ENCODE measurements around the gene ETS1.
A peak's percentile ranks its signal among the peaks of the same experiment; 100 is the strongest.

ETS1 gene

DNA sequence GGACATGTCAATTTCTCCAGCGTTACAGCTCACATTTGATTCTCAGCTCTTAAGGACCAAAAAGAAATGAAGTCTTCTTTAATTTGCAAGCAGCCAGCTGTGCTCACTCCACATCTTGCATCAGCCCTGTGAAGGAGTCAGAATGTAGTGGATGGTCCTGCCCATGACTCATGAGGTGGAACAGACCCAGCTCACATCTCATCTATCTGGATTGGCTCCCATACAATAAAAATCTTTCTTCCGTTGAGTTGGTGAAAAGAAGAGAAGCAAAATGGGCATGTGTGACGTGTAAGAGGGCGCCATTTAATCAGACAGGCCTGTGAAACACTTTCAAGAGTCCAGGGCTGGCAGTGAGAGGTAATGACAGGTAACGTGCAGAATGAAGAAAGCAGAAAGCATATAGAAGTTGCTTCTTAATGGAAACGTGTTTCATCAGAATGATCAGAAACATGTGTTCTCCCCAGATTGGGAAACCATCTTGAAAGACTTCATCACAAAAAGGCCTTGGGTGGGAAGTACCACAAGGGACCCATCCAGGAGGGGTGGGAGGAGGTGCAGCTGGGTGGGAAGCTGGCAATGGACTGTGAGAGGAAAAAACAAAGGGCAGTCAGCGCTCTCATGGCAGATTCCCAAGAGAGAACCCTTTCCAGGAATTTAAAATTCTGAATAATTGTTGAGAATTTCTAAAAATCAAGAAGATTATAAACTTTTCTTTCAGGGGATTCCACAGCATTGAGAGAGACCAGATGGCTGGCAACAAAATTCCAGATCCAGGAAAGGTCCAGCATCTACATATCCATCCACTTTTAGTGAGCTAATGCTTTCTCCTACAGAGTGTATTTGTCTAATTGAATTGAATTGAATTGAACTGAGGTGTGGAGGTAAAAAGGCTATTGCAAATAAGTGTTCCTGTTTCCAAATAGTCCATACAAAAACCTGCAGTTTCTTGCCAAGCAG lies 57.0 kb downstream of the ETS1 start:
- DNase-seq, result peak in 1 of 42 donors; percentile 62
- intact Hi-C loops (cut with DNase I), result no loop called here

DNA sequence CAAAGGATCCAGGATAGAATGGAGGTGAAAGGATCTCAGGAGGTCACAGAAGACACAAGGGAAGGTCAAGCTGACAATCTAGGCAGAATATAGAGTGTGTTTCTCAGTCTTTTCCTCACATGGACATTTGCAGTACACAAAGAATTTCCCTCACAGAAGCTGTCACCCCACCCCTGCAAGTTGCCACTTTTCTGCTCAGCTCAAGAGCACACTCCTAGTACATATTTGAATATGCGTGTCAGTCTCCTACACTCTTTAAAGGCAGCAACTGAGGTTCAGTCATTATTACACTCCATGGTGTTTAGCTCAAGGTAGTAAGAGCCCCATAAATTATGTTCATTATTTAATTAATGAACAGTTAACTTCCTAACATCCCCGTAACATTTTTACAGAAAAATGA lies 59.1 kb downstream of the ETS1 start:
- intact Hi-C loops (cut with DNase I), result loop anchor here (10.0 kb wide), 1 partner anchor 73 kb away; no protein-coding TSS in a partner anchor
- DNase-seq, result no peak

DNA sequence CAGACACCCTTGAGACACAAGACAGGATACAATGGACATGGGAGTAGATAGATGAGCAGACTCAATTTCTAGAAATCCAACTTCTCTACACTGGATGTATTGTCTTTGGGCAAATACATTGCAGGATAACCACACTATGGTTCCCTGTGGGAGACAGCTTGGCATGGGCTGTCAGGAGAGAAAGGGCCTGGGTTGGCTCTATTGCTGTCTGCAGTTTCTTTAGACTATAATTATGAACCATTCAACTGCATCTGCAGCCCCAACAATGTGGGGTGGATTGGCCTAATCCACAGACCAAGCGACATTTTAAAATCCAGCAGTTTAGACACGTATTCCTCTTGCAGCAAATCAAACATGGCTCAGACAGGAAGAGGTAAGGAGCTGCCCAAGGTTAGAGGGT lies 60.3 kb downstream of the ETS1 start:
- intact Hi-C loops (cut with DNase I), result loop anchor here (10.0 kb wide), 1 partner anchor 72 kb away; no protein-coding TSS in a partner anchor
- DNase-seq, result no peak

DNA sequence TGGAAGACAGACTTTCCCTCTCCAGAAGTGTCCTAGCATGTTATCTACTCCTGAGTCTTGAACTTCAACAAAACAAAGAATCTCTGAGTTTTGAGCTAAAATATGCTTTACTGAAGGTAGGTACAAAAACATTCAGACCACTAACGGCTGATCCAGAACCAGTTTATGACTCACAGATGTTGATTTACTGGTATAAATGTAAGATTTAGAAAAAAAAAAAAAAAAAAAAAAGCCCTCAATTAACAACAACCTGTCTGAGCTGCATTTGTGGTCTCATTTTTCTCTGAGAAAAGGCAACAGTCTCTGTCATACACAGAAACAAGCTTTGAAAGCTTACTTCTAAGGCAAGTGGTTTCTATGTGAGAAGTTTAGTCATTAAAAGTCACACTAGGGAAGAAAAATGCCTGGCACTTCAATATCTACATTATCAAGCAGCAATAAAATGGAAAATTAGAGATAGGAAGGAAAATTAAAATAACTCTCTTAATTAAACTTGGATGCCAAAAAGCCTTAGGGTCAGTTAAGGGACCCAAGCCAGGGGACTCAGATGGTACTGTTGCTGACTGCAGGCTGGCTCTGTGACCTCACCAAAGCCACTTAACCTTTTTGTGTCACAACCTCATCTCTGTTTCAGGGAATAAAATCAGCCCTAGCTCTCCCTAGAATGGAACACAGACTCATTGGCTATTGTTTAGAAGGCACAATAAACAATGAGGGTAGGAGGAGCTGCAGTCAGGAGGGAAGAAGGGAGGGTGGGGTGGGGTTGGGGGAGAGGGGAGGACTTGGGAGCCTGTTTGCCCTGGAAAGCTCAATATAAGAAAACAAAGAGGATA lies 61.7 kb downstream of the ETS1 start:
- intact Hi-C loops (cut with DNase I), result loop anchor here (10.0 kb wide), 1 partner anchor 71 kb away; no protein-coding TSS in a partner anchor
- peak in 17 of 42 donors; percentile 25 to 74 (median 43) for DNase-seq

DNA sequence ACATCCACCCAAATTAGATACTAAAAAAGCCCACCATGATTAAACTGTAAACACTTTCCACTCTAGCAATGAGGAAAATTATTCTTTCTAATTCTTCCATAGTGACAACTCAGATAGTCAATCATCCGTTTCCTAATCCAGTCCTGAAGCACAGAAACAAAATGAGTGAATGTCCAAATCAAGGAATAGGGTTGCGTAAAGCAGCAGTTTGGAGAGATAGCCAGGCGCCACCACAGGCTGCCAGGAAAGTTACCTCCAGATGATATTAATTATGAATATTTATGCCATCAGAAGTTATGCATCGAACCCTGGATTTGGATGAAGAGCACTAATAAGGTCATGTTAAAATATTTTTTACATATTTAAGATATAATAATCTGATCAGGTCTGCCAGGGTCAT lies 63.2 kb downstream of the ETS1 start:
- DNase-seq, result no peak
- intact Hi-C loops (cut with DNase I), result loop anchor here (10.0 kb wide), 1 partner anchor 69 kb away; no protein-coding TSS in a partner anchor

DNA sequence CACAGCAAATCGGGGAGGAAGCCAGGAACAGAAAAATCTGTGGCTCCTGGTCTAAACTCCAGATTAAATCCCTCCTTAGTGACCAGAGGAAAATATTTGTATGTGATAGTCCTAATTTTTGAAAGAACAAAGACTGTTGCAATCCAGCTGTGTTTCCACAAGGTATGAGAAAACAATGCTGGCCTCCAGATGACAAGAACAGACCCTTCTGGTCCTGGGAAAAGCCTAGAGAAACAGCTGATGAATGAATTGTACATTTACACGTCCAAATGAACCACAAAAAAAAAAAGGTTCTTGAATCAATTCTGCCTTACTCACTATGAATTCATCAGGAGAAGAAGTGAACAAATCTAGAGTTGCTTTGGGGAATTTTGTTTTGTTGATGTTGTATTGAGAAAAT lies 63.7 kb downstream of the ETS1 start:
- intact Hi-C loops (cut with DNase I), result loop anchor here (10.0 kb wide), 1 partner anchor 69 kb away; no protein-coding TSS in a partner anchor
- no peak for DNase-seq

DNA sequence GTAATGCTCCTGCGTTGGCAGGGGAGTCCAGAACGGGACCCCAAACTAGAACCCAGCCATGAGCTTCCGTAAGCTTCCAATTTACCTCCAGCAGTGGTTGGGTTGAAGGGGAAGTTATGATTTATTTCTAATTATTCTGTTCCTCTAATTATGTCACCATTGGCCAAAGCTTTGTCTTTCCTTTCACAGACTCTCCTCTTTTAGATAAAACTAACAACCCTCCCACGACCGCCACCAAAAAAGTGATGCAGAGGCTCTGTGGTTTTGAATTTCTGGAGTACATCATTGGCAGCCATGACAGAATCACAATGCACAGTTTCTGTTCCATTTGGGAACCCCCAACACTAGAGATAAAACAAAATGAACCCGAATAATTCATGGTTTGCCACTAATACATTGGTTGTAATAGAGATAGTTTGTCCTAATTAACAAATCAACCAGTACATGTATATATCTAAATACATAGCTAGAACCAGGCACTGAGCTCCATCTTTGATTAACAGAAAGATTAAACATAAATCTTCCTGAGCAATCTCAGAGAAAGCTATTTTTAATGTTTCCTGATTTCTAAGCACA lies 64.3 kb downstream of the ETS1 start:
- intact Hi-C loops (cut with DNase I), result loop anchor here (10.0 kb wide), 1 partner anchor 68 kb away; no protein-coding TSS in a partner anchor
- no peak for DNase-seq

DNA sequence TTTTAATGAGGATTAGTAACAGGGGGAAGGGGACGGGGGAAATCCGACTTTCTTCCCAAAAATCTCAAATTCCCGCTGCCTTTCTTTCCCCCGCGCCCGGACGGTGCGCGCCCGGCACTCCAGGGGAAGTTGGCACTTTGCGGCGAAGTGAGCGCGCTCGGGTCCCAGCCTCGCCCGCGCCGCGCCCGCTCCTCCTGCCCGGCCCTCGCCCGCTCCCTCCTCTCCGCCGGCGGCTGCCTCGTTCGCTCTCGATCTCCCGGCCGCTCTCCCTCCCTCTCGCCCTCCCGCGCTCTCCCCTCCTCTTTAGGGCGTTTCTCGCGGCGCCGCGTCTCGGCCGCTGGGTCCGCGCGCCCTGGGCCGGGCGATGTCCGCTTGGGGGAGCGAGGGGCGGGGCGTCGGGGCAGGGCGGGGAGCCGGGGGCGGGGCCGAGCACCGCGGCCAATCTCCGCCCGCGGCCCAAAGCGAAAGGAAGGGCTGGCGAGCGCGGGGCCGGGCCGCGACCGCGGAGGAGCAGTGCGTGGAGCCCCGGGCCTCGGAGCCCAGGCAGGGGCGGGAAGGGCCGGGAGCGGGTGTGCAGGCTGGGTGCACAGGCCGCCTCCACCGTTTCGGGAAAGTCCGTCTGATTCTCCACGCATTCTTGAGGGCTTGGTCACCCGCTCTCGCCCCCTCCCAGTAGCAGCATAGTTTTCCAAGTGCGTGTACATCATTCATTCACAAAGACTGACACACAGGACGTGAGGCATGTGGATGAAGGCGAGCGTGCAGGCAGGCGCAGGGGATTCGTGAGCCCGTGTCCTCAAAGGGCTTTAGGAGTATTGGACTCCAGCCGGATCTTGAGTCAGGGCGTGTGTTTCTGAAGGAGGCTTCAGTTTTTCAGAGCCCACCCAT lies 65.1 kb downstream of the ETS1 start:
- DNase-seq, result peak; percentile 69 to 96 (median 91)
- intact Hi-C loops (cut with DNase I), result loop anchor here (10.0 kb wide), 1 partner anchor 67 kb away; no protein-coding TSS in a partner anchor

DNA sequence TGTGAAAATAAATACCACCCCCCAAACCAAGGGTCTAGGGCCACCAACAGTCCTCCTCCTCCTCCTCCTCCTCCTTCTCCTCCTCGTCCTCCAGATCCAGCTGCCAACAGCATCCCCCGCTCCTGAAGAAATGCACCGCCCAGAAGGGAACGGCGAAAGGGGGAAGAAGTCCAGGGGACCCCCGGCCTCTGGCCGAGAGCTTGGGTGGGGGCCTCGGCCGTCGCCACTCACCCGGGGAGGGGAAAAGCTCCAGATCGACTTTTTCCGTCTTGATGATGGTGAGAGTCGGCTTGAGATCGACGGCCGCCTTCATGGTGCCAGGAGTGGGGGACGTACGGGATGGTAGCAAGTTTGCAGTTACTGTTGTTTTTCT lies 65.7 kb downstream of the ETS1 start:
- intact Hi-C loops (cut with DNase I), result loop anchor here (10.0 kb wide), 1 partner anchor 67 kb away; no protein-coding TSS in a partner anchor
- peak in 4 of 42 donors; percentile 13 to 63 (median 34) for DNase-seq

DNA sequence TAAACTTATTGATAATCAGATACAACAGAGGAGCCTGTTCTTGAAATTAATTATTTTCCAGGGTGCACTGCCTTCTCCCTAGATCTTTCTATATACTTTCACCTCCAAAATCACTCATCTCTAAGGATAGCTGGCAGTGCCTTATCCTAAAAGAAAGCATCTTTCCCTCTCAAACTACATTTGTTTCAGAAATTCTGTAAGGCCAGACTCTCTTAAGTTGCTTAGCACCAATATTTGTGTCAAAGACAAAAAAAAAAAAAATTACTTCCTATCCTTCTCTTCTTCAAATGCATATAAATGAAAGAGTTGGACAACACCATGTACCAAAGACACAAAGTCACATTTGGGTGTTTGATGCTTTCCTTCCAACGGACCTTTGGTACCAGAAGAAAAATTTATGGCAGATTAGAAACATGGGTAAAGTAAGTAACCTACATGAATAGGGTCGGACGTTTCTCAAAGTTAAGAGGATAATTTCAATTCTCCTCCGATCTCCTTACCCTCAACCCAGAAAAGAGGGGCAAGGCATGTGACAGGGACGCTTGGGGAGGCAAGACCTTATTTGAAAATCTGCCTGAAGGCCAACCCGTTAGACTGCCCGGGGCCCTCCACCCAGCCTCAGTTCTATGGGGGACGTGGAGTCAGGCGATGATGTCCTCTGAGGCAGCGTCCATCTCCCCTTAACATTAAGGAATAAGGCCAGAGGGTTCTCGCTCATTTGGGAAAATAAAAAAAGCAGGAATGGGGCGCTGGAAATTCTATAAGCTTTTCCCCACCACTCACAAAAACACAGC lies 66.3 kb downstream of the ETS1 start:
- DNase-seq, result peak in 2 of 42 donors; percentile 40 to 59
- intact Hi-C loops (cut with DNase I), result loop anchor here (10.0 kb wide), 1 partner anchor 66 kb away; no protein-coding TSS in a partner anchor

DNA sequence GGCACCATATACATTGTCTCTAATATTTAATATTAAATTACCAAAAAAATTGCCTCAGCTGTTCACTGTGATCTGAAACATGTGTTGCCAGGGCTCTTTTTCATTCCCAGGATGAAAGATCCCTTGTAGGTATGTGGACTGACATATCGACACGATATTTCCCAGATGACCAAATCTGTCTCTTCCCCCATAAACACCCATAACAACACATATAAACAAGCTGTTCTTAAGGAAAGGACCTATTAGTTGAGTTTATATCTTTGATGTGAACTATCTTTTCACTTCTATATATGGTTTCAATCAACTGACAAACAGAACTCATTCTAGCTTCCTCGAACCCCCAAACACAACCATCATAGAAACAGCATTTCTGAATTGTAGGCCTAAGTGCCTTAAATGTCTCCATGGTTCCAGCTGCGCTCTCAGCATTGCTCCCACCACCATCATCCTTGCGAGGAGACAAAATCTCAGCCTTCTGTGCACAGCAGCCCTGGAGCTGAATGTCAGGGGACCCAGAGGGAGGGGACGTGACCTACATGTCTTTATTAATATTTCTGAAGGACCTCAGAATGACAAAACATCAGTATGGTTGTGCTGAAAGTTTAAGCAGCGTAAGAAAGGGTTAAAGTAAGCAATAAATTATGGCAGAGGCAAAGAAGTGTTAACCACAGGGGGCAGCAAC lies 67.0 kb downstream of the ETS1 start:
- no peak for DNase-seq
- intact Hi-C loops (cut with DNase I), result loop anchor here (10.0 kb wide), 1 partner anchor 66 kb away; no protein-coding TSS in a partner anchor

DNA sequence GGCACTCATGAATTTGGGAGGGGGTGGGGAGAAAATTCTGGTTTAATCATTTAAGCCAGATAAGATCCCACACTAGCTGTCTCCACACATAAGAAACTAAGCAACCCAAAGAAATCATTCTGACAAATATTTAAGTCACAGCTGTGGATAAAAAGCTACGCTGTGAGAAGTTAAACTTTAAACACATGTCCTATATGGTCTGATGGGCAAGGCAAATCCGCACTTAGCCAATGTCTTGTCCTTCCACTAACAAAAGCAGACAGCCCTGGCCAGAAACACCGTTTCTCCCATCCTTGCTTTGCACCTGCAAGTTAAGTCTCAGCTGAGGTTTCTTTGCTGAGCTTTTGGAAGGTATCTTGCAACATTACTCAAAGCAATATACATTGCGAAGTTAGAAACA lies 68.0 kb downstream of the ETS1 start:
- no peak for DNase-seq
- intact Hi-C loops (cut with DNase I), result no loop called here

DNA sequence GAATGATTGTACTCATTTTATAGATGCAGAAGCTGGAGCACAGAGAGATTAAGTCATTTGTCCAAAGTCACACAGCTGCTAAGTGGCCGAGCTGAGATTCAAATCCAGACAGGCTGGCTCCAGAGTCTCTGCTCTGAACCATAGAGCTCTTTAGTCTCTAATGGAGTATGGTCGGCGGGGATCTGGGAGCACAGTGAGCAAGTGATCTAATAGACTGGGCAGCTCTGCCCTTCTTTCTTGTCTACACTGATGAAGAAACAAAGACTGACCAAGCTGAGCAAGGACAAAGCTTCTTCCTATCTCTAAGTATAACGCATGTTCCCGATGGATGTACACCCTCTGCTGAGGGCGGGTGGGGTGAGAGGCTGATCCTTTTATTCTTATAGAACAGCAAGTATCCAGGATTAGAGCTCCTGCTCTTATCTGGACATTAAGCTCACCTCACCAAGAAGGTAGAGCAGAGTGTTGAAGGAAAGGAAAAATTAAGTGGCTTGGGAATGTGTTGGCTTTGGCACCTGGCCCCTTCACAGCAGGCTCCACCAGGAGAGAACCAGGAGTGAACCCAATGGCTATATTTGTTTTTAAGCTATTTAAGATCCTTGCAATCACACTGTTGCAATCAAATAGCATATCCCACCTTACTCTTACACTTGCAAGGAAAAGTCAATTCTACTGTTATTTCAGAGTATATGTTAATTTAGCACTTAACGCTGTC lies 68.7 kb downstream of the ETS1 start:
- DNase-seq, result no peak
- intact Hi-C loops (cut with DNase I), result no loop called here

DNA sequence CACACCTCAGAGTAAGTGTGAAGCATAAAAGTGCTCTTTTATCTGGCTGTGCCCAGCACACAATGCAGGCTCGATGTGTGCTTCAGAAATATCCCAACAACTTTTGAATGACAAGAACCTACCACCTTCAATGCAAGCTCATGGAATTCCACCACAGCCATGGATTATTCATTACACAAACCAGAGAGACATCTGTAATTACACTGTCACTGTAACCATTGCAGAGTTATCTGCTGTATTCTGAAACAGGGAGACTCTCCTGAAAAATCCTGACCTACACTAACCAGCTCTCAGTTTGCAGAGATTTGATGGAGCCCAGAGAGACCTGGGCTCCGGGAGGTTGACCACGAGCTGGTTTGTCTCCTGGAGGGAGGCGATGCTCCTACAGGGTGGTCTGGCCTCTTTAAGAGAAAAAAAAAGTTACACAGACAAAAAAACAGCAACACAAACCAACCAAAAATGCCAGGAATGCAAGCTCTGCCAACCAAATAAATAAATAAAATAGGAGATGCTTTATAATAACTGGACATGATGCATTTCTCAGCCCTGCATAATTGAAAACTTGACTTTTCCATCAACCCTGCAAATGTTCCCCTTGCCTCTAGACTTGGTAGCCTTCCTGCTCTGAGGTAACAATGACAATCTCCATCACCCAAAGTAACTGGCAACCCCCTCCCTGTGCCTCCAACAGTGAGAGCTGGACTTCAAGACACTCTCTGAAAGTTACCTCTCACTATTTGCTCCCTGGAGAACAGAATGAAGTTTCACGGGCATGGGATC lies 69.7 kb downstream of the ETS1 start:
- DNase-seq, result no peak
- intact Hi-C loops (cut with DNase I), result no loop called here

DNA sequence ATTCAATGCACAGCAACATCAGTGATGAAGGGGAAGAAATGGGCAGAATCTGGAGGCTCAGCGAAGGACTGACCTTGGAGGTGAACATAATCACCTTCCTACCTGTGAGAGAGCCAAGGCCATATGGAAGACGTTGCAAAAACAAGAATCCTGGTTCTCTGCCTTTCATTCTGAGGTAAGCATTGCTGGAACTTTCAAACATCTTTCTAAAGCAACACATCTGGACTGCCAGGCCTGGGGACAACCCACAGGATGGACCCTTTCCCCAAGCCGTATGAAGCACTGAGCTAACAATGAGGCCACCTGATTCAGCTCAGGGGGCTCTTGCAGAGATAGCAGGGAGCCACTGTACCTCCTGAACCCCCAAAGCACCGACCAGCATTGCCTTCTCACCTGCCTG lies 70.5 kb downstream of the ETS1 start:
- no peak for DNase-seq
- intact Hi-C loops (cut with DNase I), result no loop called here
